Measurements from ENCODE around the gene ZPLD1. TPM values are rescaled to one million over a fixed set of nuclear protein-coding genes. Genes with fewer than 3 reads are reported as not detected.

ZPLD1 gene
- total RNA-seq (under 1 TPM in 2 of 4 donors, not detected in 2; 0.27 to 0.36 TPM), polyA plus RNA-seq (under 1 TPM in 1 of 3 donors, not detected in 2; 0.09 TPM)

DNA sequence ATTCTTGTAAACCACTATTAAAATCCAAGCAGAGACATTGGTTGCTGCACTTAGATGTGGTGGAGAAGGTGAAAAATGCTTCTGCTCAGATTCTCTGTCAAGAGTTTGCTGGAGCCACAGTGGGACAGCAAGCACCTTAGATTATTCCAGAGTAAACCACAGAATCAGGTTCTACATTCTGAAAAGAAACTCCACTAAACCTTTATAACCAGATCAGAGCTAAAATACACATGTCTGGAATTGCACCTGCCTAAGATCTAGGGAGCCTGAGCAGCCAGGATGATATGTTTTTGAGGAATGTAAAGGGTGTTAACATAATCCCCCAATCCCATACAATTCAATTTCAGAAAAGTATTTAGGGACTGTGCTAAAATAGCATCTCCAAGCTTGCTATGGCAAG is at the start of gene ZPLD1:
TSS of gene ZPLD1 (plus strand) at position 301 of the 400 bp plus-strand sequence. CDS start 3,473 bp downstream, outside the sequence.
- H3K4me1 ChIP-seq: no peaks in the 10 kb centered on the region
- intact Hi-C loops (cut with DNase I): no loop called here
- H3K27me3 ChIP-seq: no peaks in the 10 kb centered on the region
- no peaks in the 10 kb centered on the region for H3K36me3 ChIP-seq
- H3K27ac ChIP-seq: no peak within 1 kb of the TSS
- DNase-seq: no peak
- TF ChIP-seq, protein P1, sequence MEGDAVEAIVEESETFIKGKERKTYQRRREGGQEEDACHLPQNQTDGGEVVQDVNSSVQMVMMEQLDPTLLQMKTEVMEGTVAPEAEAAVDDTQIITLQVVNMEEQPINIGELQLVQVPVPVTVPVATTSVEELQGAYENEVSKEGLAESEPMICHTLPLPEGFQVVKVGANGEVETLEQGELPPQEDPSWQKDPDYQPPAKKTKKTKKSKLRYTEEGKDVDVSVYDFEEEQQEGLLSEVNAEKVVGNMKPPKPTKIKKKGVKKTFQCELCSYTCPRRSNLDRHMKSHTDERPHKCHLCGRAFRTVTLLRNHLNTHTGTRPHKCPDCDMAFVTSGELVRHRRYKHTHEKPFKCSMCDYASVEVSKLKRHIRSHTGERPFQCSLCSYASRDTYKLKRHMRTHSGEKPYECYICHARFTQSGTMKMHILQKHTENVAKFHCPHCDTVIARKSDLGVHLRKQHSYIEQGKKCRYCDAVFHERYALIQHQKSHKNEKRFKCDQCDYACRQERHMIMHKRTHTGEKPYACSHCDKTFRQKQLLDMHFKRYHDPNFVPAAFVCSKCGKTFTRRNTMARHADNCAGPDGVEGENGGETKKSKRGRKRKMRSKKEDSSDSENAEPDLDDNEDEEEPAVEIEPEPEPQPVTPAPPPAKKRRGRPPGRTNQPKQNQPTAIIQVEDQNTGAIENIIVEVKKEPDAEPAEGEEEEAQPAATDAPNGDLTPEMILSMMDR (IDR thresholded peaks at IDR 0.05): no peak
- TF ChIP-seq EP300 (IDR thresholded peaks at IDR 0.05) (no peak), POLR2AphosphoS5 (IDR thresholded peaks at IDR 0.05) (no peak), POLR2A (IDR thresholded peaks at IDR 0.05) (no peak)
- no peaks in the 10 kb centered on the region for H3K9me3 ChIP-seq
- H3K4me3 ChIP-seq: no peak within 1 kb of the TSS

DNA sequence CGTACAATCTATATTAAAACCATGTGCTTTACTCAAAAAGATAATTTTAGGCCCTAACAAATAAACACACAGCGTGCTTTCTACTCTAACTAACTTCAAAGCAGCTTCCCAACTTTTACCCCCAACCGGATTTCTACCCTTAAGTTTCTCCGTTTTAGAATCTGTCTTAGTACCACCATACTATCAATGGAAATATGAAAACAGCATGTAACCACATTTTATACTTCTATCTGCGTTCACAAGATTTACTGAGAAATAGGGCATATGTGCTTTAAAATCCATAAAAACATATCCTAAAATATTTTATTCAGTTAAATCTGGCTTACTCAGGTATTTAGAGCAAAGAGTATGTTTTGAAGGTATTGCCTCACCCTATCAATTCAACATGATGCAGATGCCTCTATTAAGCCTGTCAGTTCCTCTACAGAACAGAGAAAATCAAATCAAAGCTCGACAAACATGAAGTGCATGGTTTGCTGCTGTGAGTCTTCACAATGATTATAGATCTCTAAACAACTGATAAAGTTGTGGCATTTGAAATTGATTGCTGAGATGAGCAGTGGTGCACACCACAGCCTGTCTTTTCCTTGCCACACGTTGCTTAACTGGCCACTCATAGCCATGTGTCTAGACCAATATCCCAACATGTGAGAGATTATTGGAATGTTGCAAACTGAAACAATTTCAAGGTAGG is 44.5 kb upstream of the ZPLD1 start:
- no peak for DNase-seq
- TF ChIP-seq POLR2A (IDR thresholded peaks at IDR 0.05) (no peak), EP300 (IDR thresholded peaks at IDR 0.05) (no peak)
- TF ChIP-seq, protein P1 (IDR thresholded peaks at IDR 0.05): no peak
- WGBS, 2 donors: 74 to 81% methylated on average over 7 of the region's 7 CpGs
- intact Hi-C loops (cut with DNase I): no loop called here
- Histone ChIP-seq H3K36me3 (no peaks in the 10 kb centered on the region), H3K4me3 (no peak overlapping the region), H3K27ac (no peak overlapping the region), H3K4me1 (no peaks in the 10 kb centered on the region), H3K27me3 (no peaks in the 10 kb centered on the region), H3K9me3 (no peaks in the 10 kb centered on the region)

DNA sequence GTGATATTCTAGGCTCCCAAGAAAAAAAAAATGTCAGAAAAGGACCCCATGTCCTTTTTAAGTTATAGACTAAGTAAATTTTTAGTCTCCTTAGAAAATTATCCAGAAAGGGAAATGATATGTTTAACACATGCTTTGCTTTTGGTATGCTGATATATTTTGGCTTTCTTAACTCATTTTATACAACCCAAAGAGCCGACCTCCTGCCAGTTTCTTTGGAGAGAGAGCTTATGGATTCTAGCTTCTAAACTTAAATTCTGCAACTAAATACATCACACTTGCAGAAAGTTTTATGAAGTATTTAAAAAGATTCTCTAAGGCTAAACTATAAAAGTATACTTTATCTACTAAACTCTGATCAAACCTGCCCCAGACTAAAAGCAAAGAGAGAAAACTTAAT is 43.9 kb upstream of the ZPLD1 start:
- Histone ChIP-seq H3K9me3 (no peaks in the 10 kb centered on the region), H3K36me3 (no peaks in the 10 kb centered on the region), H3K27ac (no peak overlapping the region), H3K27me3 (no peaks in the 10 kb centered on the region), H3K4me3 (no peak overlapping the region), H3K4me1 (no peaks in the 10 kb centered on the region)
- no peak for TF ChIP-seq POLR2AphosphoS5 (IDR thresholded peaks at IDR 0.05)
- TF ChIP-seq EP300 (IDR thresholded peaks at IDR 0.05): no peak
- TF ChIP-seq, protein P1 (IDR thresholded peaks at IDR 0.05): no peak
- TF ChIP-seq POLR2A (IDR thresholded peaks at IDR 0.05): no peak
- DNase-seq: no peak
- 67 to 84% methylated on average over 1 of the region's 1 CpG for WGBS, 2 donors
- intact Hi-C loops (cut with DNase I): no loop called here

DNA sequence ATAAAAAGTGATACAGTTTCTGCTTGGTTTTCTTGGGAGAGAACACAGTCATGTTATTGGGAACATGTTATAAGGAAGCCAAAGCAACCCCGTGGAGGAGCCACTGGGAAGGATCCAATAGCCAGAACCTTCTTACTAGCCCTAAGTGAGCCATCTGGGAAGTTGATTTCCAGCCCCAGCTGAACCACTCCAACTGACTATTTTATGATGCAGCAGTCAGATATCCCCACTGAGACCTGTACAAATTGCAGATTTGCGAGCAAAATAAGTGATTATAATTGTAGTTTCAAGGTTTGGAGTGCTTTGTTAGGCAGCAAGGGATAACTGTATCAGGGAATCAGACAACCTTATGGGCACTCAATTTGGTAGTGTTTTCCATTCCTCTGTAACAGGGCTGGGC is 43.3 kb upstream of the ZPLD1 start:
- no peak for DNase-seq
- Histone ChIP-seq H3K36me3 (no peaks in the 10 kb centered on the region), H3K4me1 (no peaks in the 10 kb centered on the region), H3K27me3 (no peaks in the 10 kb centered on the region), H3K4me3 (no peak overlapping the region), H3K27ac (no peak overlapping the region), H3K9me3 (no peaks in the 10 kb centered on the region)
- intact Hi-C loops (cut with DNase I): no loop called here
- 52 to 77% methylated on average over 2 of the region's 2 CpGs for WGBS, 2 donors
- TF ChIP-seq POLR2A (IDR thresholded peaks at IDR 0.05) (no peak), POLR2AphosphoS5 (IDR thresholded peaks at IDR 0.05) (no peak), EP300 (IDR thresholded peaks at IDR 0.05) (no peak)
- TF ChIP-seq, protein P1 (IDR thresholded peaks at IDR 0.05): no peak

DNA sequence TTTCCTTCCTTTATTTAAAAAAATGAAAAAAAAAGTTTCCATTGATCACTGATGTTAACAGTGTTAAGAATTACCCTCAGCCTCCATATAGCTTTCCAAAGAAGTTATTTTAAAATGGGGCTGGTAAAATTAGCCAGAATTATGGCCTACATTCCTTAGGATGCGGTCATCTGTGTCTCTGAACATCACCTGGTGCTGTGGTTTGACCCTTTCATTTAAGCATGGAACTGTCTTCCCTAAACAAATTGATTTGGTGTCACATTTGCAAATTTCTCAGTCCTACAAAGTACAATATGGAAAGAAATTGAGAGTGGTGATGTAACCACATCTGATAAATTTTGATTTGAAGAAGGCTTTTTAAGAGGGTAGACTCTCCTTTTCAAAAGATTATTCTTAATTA is 40.3 kb upstream of the ZPLD1 start:
- 49 to 73% methylated on average over 1 of the region's 1 CpG for WGBS, 2 donors
- no peaks in the 10 kb centered on the region for H3K4me1 ChIP-seq
- no peaks in the 10 kb centered on the region for H3K27me3 ChIP-seq
- intact Hi-C loops (cut with DNase I): no loop called here
- H3K27ac ChIP-seq: no peak overlapping the region
- no peaks in the 10 kb centered on the region for H3K9me3 ChIP-seq
- no peak for DNase-seq
- no peak overlapping the region for H3K4me3 ChIP-seq
- TF ChIP-seq EP300 (IDR thresholded peaks at IDR 0.05): no peak
- no peak for TF ChIP-seq POLR2AphosphoS5 (IDR thresholded peaks at IDR 0.05)
- no peak for TF ChIP-seq POLR2A (IDR thresholded peaks at IDR 0.05)
- TF ChIP-seq, protein P1 (IDR thresholded peaks at IDR 0.05): no peak
- H3K36me3 ChIP-seq: no peaks in the 10 kb centered on the region
